SK-N-MC (cell line): Measurements from ENCODE around the gene ARAP3.
"Not testable (repeated sequence)": the region's sequence is repeated elsewhere in the genome, so short reads cannot be mapped to it uniquely, and the experiment has no call there.

Experiments
- DNase-seq: peaks from one replicate; pipeline ENCODE4 v3.0.0-alpha.2; 2011; ENCODE audit warnings: low read depth, low spot score
- H3K27ac ChIP-seq: fragments of 200-600 bp; sonication (generic); 2 replicates; pipeline ENCODE4 v1.5.1; 2016; ENCODE audit warnings: mixed run types
- H3K36me3 ChIP-seq: fragments of 200-600 bp; sonication (generic); 2 replicates; pipeline ENCODE4 v1.6.1; 2017; ENCODE audit warnings: antibody characterized with exemption, low read length, mixed read lengths; ENCODE audit not compliant: insufficient read depth
- H3K4me3 ChIP-seq: fragments of 200-600 bp; sonication (generic); 2 replicates; pipeline ENCODE4 v1.5.1; 2016
- H3K9ac ChIP-seq: fragments of 200-600 bp; sonication (generic); 2 replicates; pipeline ENCODE4 v1.8.0; 2017; ENCODE audit warnings: mixed run types, mixed read lengths; ENCODE audit not compliant: insufficient read length
- H3K9me3 ChIP-seq: fragments of 200-600 bp; sonication (generic); 2 replicates; pipeline ENCODE4 v1.6.1; 2017; ENCODE audit warnings: low read depth, mild to moderate bottlenecking, antibody characterized with exemption, low read length, moderate library complexity, mixed read lengths
- EZH2 ChIP-seq: fragments of 200-600 bp; sonication (generic); IDR thresholded peaks from one replicate; pipeline ENCODE4 v1.6.1; 2017; ENCODE audit warnings: antibody characterized with exemption
- FOXP2 ChIP-seq: optimal IDR thresholded peaks from 2 replicates; pipeline ENCODE3; 2011; ENCODE audit warnings: mild to moderate bottlenecking, moderate library complexity; ENCODE audit not compliant: insufficient read depth; ENCODE audit errors: extremely low read length, control extremely low read depth
- POLR2AphosphoS5 ChIP-seq: IDR thresholded peaks from 2 replicates; pipeline ENCODE4 v1.6.1; 2012; ENCODE audit warnings: mild to moderate bottlenecking, low read depth, low read length, borderline replicate concordance

Gene ARAP3, protein sequence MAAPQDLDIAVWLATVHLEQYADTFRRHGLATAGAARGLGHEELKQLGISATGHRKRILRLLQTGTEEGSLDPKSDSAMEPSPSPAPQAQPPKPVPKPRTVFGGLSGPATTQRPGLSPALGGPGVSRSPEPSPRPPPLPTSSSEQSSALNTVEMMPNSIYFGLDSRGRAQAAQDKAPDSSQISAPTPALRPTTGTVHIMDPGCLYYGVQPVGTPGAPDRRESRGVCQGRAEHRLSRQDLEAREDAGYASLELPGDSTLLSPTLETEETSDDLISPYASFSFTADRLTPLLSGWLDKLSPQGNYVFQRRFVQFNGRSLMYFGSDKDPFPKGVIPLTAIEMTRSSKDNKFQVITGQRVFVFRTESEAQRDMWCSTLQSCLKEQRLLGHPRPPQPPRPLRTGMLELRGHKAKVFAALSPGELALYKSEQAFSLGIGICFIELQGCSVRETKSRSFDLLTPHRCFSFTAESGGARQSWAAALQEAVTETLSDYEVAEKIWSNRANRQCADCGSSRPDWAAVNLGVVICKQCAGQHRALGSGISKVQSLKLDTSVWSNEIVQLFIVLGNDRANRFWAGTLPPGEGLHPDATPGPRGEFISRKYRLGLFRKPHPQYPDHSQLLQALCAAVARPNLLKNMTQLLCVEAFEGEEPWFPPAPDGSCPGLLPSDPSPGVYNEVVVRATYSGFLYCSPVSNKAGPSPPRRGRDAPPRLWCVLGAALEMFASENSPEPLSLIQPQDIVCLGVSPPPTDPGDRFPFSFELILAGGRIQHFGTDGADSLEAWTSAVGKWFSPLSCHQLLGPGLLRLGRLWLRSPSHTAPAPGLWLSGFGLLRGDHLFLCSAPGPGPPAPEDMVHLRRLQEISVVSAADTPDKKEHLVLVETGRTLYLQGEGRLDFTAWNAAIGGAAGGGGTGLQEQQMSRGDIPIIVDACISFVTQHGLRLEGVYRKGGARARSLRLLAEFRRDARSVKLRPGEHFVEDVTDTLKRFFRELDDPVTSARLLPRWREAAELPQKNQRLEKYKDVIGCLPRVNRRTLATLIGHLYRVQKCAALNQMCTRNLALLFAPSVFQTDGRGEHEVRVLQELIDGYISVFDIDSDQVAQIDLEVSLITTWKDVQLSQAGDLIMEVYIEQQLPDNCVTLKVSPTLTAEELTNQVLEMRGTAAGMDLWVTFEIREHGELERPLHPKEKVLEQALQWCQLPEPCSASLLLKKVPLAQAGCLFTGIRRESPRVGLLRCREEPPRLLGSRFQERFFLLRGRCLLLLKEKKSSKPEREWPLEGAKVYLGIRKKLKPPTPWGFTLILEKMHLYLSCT (N-terminal part only)

DNA sequence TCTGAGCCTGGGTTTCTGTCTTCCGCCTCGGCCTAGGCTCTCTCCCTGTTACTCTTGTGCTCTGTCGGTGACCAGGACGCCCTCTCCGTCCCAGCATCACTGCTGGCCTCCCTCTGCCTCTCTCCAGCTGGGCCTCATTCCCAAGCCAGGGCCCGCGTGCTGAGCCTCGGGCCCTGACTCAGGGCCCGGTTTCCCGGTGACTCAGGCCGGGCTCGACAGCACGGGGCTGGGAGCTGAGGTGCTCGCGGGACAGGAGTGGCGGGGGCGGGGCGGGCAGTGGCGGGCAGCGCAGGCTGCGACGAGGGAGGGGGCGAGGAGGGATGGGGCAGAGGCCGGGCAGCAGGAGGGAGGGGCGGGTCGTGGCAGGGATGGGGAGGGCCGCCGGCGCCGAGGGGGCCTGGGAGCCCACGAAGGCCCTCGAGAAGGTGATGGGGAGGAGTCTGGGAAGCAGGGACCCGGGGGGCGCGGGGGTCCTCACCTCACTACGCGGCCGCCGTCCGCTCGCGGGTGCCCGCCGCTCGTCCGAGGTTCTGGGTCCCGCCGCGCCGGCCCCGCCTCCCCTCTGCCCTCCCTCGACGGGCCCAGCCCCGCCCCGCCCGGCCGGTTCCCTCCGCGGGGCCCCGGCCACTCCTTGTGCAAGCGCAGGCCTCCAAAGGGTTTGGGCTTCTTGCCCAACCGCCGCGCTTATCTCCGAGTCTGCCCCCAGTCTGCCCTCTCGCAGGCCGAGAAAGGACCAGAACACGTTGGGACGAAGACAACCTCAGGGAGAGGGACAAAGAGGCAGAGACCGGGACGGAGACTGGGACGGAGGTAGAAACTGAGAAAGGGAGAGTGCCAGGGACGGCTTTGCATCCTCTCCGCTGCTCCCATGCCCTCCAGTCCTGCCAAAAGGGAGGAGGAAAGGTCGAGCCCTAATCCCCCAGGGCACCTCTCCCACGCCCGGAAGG lies at the start of gene ARAP3:
Gene ARAP3, minus strand, starts transcription at position 536 of the 947 bp plus-strand sequence. CDS start 1,744 bp downstream, outside the sequence.
- H3K9ac ChIP-seq: no peak within 1 kb of the TSS
- DNase-seq: no peak
- no peak within 1 kb of the TSS for H3K27ac ChIP-seq
- no peaks in the 10 kb centered on the region for H3K36me3 ChIP-seq
- TF ChIP-seq FOXP2: no peak
- no peak for TF ChIP-seq POLR2AphosphoS5
- no peak for TF ChIP-seq EZH2
- H3K9me3 ChIP-seq: no peaks in the 10 kb centered on the region
- H3K4me3 ChIP-seq: no peak within 1 kb of the TSS

DNA sequence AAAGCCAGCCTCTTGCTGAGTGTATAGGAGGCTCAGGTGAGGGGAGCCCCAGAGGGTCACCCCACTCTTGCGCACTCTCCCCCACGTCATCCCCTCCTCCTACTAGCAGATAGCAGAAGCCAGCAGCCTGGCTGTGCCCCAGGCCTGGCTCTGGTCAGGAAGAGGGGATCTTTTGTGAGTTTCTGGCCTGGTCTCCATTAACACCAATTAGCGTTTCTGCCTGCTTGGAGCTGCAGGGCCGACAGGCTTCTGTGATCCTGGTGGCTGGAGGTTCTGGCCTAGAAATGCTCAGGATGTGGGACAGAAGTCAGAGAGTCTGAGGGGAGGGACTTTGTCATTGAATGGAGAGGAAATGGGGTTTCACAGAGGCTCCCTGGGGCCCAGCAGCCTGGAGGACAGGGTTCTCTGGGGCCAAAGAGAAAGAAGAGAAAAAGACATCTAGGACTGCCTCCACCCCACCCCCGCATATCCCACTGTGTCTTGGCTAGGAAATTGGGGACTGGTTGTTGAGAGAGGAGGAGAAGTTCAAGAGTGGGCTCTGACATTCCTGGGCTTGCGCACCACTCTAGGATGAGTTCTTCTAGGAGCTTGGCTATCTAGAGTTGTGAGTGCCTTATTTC lies 47.5 kb upstream of the ARAP3 start:
- Histone ChIP-seq H3K36me3 (no peaks in the 10 kb centered on the region), H3K4me3 (no peak overlapping the region), H3K9me3 (no peaks in the 10 kb centered on the region), H3K27ac (no peak overlapping the region), H3K9ac (no peak overlapping the region)
- DNase-seq: no peak
- TF ChIP-seq FOXP2 (no peak), EZH2 (no peak)

DNA sequence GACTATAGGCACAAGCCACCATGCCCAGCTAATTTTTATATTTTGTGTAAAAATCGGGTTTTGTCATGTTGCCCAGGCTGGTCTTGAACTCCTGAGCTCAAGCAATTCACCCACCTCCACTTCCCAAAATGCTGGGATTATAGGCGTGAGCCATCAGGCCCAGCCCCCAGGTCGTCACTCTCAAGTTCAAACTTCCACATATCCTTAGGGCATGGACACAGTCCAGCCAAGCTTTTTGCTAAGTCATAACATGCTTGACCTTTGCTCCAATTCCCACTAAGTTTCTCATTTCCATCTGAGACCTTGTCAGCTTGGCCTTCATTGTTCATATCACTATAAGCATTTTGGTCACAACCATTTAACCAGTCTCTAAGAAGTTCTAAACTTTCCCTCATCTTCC lies 43.9 kb upstream of the ARAP3 start:
- DNase-seq: no peak
- H3K27ac ChIP-seq: no peak overlapping the region
- no peaks in the 10 kb centered on the region for H3K9me3 ChIP-seq
- H3K4me3 ChIP-seq: no peak overlapping the region
- H3K9ac ChIP-seq: no peak overlapping the region
- TF ChIP-seq FOXP2: no peak
- no peak for TF ChIP-seq POLR2AphosphoS5
- no peak for TF ChIP-seq EZH2
- no peaks in the 10 kb centered on the region for H3K36me3 ChIP-seq

DNA sequence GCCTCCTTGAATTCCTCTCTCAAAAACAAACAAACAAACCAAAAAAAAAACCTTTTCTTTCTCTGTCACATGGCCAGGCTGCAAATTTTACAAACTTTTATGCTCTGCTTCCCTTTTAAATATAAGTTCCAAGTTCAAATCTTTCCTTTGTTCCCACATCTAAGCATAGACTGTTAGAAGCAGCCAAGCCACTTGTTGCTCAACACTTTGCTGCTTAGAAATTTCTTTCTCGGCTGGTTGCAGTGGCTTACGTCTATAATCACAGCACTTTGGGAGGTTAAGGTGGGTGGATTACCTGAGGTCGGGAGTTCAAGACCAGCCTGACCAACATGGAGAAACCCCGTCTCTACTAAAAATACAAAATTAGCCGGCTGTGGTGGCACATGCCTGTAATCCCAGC lies 43.1 kb upstream of the ARAP3 start:
- not testable (repeated sequence) for H3K4me3 ChIP-seq, H3K27ac ChIP-seq, H3K9me3 ChIP-seq, H3K36me3 ChIP-seq, DNase-seq, H3K9ac ChIP-seq

DNA sequence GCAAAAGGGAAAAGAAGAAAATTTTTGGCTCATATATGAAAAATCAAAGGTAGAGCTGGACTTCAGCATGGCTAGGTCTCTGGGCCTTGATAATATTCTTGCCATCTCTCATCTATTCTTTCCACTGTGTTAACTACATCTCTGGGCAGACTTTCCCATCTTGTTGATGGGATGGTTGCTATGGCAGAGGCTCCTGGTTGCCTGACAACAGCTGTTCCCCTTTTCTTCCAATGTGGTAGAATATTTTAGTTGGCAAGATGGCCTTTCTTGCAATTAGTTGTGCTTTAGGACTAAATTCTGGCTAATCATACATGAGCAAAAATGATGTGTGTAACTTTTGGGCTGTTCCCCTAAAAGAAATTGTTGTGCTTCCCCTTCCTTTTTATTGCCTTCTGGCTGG lies 40.2 kb upstream of the ARAP3 start:
- H3K27ac ChIP-seq: no peak overlapping the region
- TF ChIP-seq FOXP2 (no peak), EZH2 (no peak), POLR2AphosphoS5 (no peak)
- no peak for DNase-seq
- H3K9me3 ChIP-seq: no peaks in the 10 kb centered on the region
- H3K9ac ChIP-seq: no peak overlapping the region
- no peaks in the 10 kb centered on the region for H3K36me3 ChIP-seq
- H3K4me3 ChIP-seq: no peak overlapping the region

DNA sequence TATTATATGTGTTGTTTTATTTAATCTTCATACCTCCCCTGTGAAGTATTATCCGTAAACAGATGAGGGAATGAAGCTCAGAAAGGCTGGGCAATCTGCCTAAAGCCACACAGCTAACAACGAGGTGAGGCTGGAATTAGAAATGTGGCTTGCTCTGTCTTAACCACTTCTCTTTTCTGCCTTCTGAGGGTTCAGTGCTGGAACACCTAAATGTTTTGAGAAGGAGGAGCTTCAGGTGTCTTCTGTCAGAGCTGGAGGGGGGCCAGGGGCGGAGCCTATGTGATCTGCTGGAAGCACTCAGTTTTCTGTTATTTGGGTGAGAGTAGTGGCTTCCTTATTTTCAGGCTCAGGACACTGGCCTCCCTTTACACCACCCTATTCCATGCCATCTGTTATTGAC lies 35.0 kb upstream of the ARAP3 start:
- Histone ChIP-seq H3K27ac (no peak overlapping the region), H3K9me3 (no peaks in the 10 kb centered on the region), H3K4me3 (no peak overlapping the region), H3K9ac (no peak overlapping the region), H3K36me3 (no peaks in the 10 kb centered on the region)
- DNase-seq: no peak
- TF ChIP-seq EZH2: no peak
- TF ChIP-seq POLR2AphosphoS5: no peak
- TF ChIP-seq FOXP2: no peak

DNA sequence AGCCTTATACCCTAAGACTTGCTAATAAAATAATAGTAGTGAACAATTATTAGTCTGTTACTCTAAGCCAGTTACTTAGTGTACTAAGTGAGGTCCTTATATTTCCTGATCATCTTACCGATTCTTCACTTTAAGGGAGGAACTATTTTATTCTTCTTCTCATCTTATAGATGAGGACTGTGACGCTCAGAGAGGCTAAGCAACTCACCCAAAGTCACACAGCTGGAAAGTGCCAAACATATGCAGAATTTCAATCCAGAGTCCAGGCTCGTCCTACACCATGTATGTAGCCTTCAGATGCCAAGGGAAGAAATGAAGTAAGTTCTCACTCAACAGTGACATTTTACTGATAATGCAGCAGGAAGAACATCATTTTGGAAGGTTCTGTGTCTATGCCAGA lies 34.4 kb upstream of the ARAP3 start:
- Histone ChIP-seq H3K9me3 (no peaks in the 10 kb centered on the region), H3K9ac (no peak overlapping the region), H3K27ac (no peak overlapping the region), H3K36me3 (no peaks in the 10 kb centered on the region), H3K4me3 (no peak overlapping the region)
- TF ChIP-seq FOXP2 (no peak), EZH2 (no peak), POLR2AphosphoS5 (no peak)
- no peak for DNase-seq
